Stimulated activated CD8-positive, alpha-beta memory T cell treated with anti-CD3 and anti-CD28 coated beads, Interleukin-2, amount 100 ng/mL, for 48 hours (primary cell): Measurements from ENCODE around the gene OR9G1.
"Not testable (repeated sequence)": the region's sequence is repeated elsewhere in the genome, so short reads cannot be mapped to it uniquely, and the experiment has no call there.

Experiments
- DNase-seq, 2 donors: peaks; one replicate each; pipeline ENCODE4 v3.0.0-alpha.2; 2020; ENCODE audit warnings: low read depth in 2 of 2

OR9G1 gene

GRCh38 chr11:56698795-56699194 is at the start of gene OR9G1:
TSS of gene OR9G1 (plus strand) at chr11:56699095. CDS start at chr11:56700388, 1,293 bp downstream.
- no peak for DNase-seq

- no peak for DNase-seq
These were observed 39.1 kb upstream of the OR9G1 start for GRCh38 chr11:56659755-56660154.

GRCh38 chr11:56663386-56663785 is 35.5 kb upstream of the OR9G1 start, which contains the start of gene OR5AR1:
TSS of gene OR5AR1 (plus strand) at chr11:56663686. CDS start at chr11:56663686, 0 bp downstream.
- no peak for DNase-seq

- DNase-seq: no peak
These were observed 27.9 kb upstream of the OR9G1 start for GRCh38 chr11:56670984-56671383.

GRCh38 chr11:56688554-56689100 is 10.3 kb upstream of the OR9G1 start:
- no peak for DNase-seq

GRCh38 chr11:56691179-56691578 is 7.7 kb upstream of the OR9G1 start:
- not testable (repeated sequence) for DNase-seq

GRCh38 chr11:56693428-56693827 is 5.5 kb upstream of the OR9G1 start:
- no peak for DNase-seq

GRCh38 chr11:56700242-56700913 is 1.5 kb downstream of the OR9G1 start:
- no peak for DNase-seq

GRCh38 chr11:56700914-56701485 is 2.1 kb downstream of the OR9G1 start:
- DNase-seq: no peak

- no peak for DNase-seq
These were observed 7.0 kb downstream of the OR9G1 start for GRCh38 chr11:56705784-56706396.

- DNase-seq: no peak
These were observed 7.6 kb downstream of the OR9G1 start for GRCh38 chr11:56706486-56706885.

GRCh38 chr11:56714206-56714605 is 15.3 kb downstream of the OR9G1 start:
- DNase-seq: no peak

- no peak for DNase-seq
These were observed 17.5 kb downstream of the OR9G1 start for GRCh38 chr11:56716379-56716854.

- DNase-seq: no peak
These were observed 21.6 kb downstream of the OR9G1 start for GRCh38 chr11:56720513-56720912.

- DNase-seq: no peak
These were observed 41.2 kb downstream of the OR9G1 start for GRCh38 chr11:56740107-56740506.

GRCh38 chr11:56740886-56741285 is 42.0 kb downstream of the OR9G1 start:
- DNase-seq: no peak

GRCh38 chr11:56748597-56748996 is 49.7 kb downstream of the OR9G1 start, which contains the start of gene OR9G4:
TSS of gene OR9G4 (minus strand) at chr11:56748697. CDS start at chr11:56743766, 4,931 bp downstream.
- DNase-seq: no peak

GRCh38 chr11:56750190-56750589 is 51.3 kb downstream of the OR9G1 start:
- no peak for DNase-seq

GRCh38 chr11:56751480-56751879 is 52.6 kb downstream of the OR9G1 start:
- DNase-seq: no peak
